HepG2 (cell line): ENCODE measurements around the gene TRIM7. TPM values are rescaled to one million over a fixed set of nuclear protein-coding genes. Genes with fewer than 3 reads are reported as not detected.
A peak's percentile ranks its signal among the peaks of the same experiment; 100 is the strongest.

ENCODE experiments used
- CENPT ChIP-seq: sonication (generic); formaldehyde crosslinking; IDR thresholded peaks from 2 replicates; pipeline ENCODE4 v1.8.0; 2022; ENCODE audit warnings: low read depth, mild to moderate bottlenecking, moderate library complexity, missing genetic modification reagents
- GABPA ChIP-seq, 2 experiments: IDR thresholded peaks; 2 replicates each; pipeline ENCODE4 v1.6.1; 2011 to 2016; ENCODE audit warnings: low read depth in 2 of 2, low read length in 1 of 2, missing biosample characterization in 1 of 2, missing genetic modification characterization in 1 of 2
- GATAD1 ChIP-seq: IDR thresholded peaks from 2 replicates; pipeline ENCODE4 v1.6.1; 2016; ENCODE audit warnings: missing genetic modification reagents, missing compliant biosample characterization
- HMG20B ChIP-seq: conservative IDR thresholded peaks from 2 replicates; pipeline ENCODE4 v1.6.1; 2016; ENCODE audit warnings: missing genetic modification reagents, missing compliant biosample characterization
- KDM2A ChIP-seq: sonication (generic); formaldehyde crosslinking; IDR thresholded peaks from 2 replicates; pipeline ENCODE4 v1.4.0; 2020; ENCODE audit warnings: low read depth, missing genetic modification reagents, borderline replicate concordance
- RARA ChIP-seq: IDR thresholded peaks from 2 replicates; pipeline ENCODE4 v1.6.1; 2016; ENCODE audit warnings: missing genetic modification reagents, missing compliant biosample characterization
- SALL1 ChIP-seq: sonication (generic); formaldehyde crosslinking; IDR thresholded peaks from 2 replicates; pipeline ENCODE4 v1.8.0; 2022; ENCODE audit warnings: mild to moderate bottlenecking, missing genetic modification reagents
- SAP130 ChIP-seq: IDR thresholded peaks from 2 replicates; pipeline ENCODE4 v1.6.1; 2016; ENCODE audit warnings: low read depth
- ZC3H4 ChIP-seq: sonication (generic); formaldehyde crosslinking; IDR thresholded peaks from 2 replicates; pipeline ENCODE4 v1.4.0; 2020; ENCODE audit warnings: missing genetic modification reagents, borderline replicate concordance
- ZFX ChIP-seq: sonication (generic); formaldehyde crosslinking; IDR thresholded peaks from 2 replicates; pipeline ENCODE4 v1.4.0; 2020; ENCODE audit warnings: mild to moderate bottlenecking, low read depth, missing genetic modification reagents, moderate library complexity
- ZMYM2 ChIP-seq: sonication (generic); formaldehyde crosslinking; IDR thresholded peaks from 2 replicates; pipeline ENCODE4 v1.8.0; 2022; ENCODE audit warnings: mild to moderate bottlenecking, missing genetic modification reagents
- ZMYM3 ChIP-seq: sonication (generic); formaldehyde crosslinking; IDR thresholded peaks from 2 replicates; pipeline ENCODE4 v1.5.1; 2020; ENCODE audit warnings: mild to moderate bottlenecking, missing genetic modification reagents
- ZNF296 ChIP-seq: sonication (generic); formaldehyde crosslinking; conservative IDR thresholded peaks from 2 replicates; pipeline ENCODE4 v1.5.0; 2020; ENCODE audit warnings: mild to moderate bottlenecking, missing genetic modification reagents
- ZNF83 ChIP-seq: sonication (generic); formaldehyde crosslinking; IDR thresholded peaks from 2 replicates; pipeline ENCODE4 v1.4.0; 2020; ENCODE audit warnings: missing genetic modification reagents, mild to moderate bottlenecking, borderline replicate concordance
- ZSCAN20 ChIP-seq: sonication (generic); formaldehyde crosslinking; IDR thresholded peaks from 2 replicates; pipeline ENCODE4 v1.4.0; 2020; ENCODE audit warnings: missing genetic modification reagents, mild to moderate bottlenecking, borderline replicate concordance
- polyA plus RNA-seq, 8 experiments: library from polyadenylated mRNA; depleted of rRNA in 3 of 8; stranded (reverse) in 7 of 8; unstranded in 1 of 8; fragments of >200 nt; fragmentation: Illumina TruSeq in 4 of 8; extraction: Trizol in 4 of 8; gene quantifications; 2 replicates each; pipeline versions ENCODE4 v1.2.1 to v1.2.3, GENCODE V29; 2011 to 2016; ENCODE audit warnings: low read depth in 4 of 8, missing spikeins in 1 of 8, mixed read lengths in 1 of 8; ENCODE audit not compliant: insufficient read depth in 1 of 8
- total RNA-seq, 5 experiments: library from RNA; depleted of rRNA; stranded (reverse); fragments of >200 nt; fragmentation: Illumina TruSeq; extraction: Trizol; gene quantifications; 2 replicates each; pipeline ENCODE4 v1.2.3, GENCODE V29; 2016; ENCODE audit warnings: low read depth in 1 of 5
- TF ChIP-seq, protein P1 (sequence below): sonication (generic); formaldehyde crosslinking; IDR thresholded peaks from 2 replicates; pipeline ENCODE4 v1.5.0; 2020; ENCODE audit warnings: mild to moderate bottlenecking, missing genetic modification reagents
- TF ChIP-seq, protein P2 (sequence below): sonication (generic); formaldehyde crosslinking; IDR thresholded peaks from 2 replicates; pipeline ENCODE4 v1.8.0; 2022; ENCODE audit warnings: missing genetic modification reagents, mild to moderate bottlenecking, borderline replicate concordance
- TF ChIP-seq, protein P3 (sequence below): IDR thresholded peaks from 2 replicates; pipeline ENCODE4 v1.4.0; 2020; ENCODE audit warnings: mild to moderate bottlenecking, missing genetic modification reagents
- TF ChIP-seq, protein P4 (sequence below): sonication (generic); formaldehyde crosslinking; IDR thresholded peaks from 2 replicates; pipeline ENCODE4 v1.4.0; 2020; ENCODE audit warnings: missing genetic modification reagents

TRIM7 gene
- total and polyA plus RNA-seq, 2 of the 13 experiments (the other 11 are each of a cell fraction or from before 2014, with no cell fraction given): 0.13 TPM; not detected in 1

DNA sequence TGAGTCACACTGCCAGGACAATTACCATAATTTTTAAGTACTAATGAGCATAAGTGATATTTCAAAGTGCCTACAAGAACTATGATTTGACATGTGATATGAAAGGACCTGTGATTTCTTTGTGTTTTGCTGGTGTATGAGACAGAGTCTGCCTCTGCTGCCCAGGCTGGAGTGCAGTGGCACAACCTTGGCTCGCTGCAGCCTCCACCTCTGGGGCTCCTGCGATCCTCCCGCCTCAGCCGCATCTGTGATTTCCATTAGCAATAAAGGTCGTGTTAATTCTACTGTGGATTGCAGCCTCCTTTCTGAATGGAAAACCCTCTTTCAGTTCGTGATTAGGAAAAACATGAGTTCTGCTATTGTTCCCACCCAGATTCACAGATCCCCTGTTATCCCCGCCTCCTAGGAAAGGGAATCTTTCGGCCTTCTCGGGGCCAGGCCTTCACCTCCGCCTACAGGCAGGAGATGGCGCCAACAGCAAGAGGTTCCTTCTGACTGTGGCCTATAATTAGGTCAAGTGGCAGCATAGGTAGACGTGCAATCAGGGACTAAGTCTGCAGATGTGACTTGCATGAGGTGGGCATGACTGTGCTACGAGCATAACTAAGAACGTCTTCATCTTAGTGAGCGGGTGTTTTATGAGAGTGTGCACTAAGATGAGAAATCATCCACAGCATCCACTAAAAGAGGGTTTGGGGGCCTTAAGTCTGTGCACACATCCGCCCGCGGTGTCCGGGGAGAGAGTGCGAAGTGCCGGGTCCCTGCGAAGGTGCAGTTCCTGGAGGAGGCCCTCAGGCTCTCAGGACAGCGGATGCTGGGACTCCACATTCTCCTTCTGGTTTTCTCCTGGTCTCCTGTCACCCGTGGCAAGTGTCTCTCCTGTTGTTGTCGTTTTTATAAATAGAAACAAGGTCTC, 23.1 kb downstream of the TRIM7 start (continued):
- TF ChIP-seq, protein P1, sequence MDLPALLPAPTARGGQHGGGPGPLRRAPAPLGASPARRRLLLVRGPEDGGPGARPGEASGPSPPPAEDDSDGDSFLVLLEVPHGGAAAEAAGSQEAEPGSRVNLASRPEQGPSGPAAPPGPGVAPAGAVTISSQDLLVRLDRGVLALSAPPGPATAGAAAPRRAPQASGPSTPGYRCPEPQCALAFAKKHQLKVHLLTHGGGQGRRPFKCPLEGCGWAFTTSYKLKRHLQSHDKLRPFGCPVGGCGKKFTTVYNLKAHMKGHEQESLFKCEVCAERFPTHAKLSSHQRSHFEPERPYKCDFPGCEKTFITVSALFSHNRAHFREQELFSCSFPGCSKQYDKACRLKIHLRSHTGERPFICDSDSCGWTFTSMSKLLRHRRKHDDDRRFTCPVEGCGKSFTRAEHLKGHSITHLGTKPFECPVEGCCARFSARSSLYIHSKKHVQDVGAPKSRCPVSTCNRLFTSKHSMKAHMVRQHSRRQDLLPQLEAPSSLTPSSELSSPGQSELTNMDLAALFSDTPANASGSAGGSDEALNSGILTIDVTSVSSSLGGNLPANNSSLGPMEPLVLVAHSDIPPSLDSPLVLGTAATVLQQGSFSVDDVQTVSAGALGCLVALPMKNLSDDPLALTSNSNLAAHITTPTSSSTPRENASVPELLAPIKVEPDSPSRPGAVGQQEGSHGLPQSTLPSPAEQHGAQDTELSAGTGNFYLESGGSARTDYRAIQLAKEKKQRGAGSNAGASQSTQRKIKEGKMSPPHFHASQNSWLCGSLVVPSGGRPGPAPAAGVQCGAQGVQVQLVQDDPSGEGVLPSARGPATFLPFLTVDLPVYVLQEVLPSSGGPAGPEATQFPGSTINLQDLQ (CRISPR knock-in tag): no peak
- TF ChIP-seq ZC3H4 (CRISPR knock-in tag) (no peak), CENPT (CRISPR knock-in tag) (no peak), GATAD1 (CRISPR knock-in tag) (0 out of 2 replicates have a peak, but pooled peaks have one; percentile 32), GABPA (IDR thresholded peaks at IDR 0.05; ENCODE audit: low read depth, low read length) (no peak), GABPA (CRISPR knock-in tag; IDR thresholded peaks at IDR 0.05; ENCODE audit: low read depth) (no peak), ZMYM3 (0 out of 2 replicates have a peak, but pooled peaks have one; percentile 24), SALL1 (CRISPR knock-in tag) (peak; percentile 54; the same call in 1 of the 2 replicates), KDM2A (CRISPR knock-in tag) (peak; percentile 72; the same call in 1 of the 2 replicates), ZNF296 (CRISPR knock-in tag) (no peak), ZFX (CRISPR knock-in tag) (peak; percentile 88), RARA (CRISPR knock-in tag) (peak; percentile 25; the same call in 1 of the 2 replicates), ZMYM2 (CRISPR knock-in tag) (0 out of 2 replicates have a peak, but pooled peaks have one; percentile 17), ZSCAN20 (CRISPR knock-in tag) (no peak), HMG20B (CRISPR knock-in tag) (0 out of 2 replicates have a peak, but pooled peaks have one; percentile 31), SAP130 (CRISPR knock-in tag) (peak; percentile 52; the same call in 1 of the 2 replicates), ZNF83 (no peak)
- TF ChIP-seq, protein P2, sequence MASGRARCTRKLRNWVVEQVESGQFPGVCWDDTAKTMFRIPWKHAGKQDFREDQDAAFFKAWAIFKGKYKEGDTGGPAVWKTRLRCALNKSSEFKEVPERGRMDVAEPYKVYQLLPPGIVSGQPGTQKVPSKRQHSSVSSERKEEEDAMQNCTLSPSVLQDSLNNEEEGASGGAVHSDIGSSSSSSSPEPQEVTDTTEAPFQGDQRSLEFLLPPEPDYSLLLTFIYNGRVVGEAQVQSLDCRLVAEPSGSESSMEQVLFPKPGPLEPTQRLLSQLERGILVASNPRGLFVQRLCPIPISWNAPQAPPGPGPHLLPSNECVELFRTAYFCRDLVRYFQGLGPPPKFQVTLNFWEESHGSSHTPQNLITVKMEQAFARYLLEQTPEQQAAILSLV (CRISPR knock-in tag): no peak
- TF ChIP-seq, protein P3, sequence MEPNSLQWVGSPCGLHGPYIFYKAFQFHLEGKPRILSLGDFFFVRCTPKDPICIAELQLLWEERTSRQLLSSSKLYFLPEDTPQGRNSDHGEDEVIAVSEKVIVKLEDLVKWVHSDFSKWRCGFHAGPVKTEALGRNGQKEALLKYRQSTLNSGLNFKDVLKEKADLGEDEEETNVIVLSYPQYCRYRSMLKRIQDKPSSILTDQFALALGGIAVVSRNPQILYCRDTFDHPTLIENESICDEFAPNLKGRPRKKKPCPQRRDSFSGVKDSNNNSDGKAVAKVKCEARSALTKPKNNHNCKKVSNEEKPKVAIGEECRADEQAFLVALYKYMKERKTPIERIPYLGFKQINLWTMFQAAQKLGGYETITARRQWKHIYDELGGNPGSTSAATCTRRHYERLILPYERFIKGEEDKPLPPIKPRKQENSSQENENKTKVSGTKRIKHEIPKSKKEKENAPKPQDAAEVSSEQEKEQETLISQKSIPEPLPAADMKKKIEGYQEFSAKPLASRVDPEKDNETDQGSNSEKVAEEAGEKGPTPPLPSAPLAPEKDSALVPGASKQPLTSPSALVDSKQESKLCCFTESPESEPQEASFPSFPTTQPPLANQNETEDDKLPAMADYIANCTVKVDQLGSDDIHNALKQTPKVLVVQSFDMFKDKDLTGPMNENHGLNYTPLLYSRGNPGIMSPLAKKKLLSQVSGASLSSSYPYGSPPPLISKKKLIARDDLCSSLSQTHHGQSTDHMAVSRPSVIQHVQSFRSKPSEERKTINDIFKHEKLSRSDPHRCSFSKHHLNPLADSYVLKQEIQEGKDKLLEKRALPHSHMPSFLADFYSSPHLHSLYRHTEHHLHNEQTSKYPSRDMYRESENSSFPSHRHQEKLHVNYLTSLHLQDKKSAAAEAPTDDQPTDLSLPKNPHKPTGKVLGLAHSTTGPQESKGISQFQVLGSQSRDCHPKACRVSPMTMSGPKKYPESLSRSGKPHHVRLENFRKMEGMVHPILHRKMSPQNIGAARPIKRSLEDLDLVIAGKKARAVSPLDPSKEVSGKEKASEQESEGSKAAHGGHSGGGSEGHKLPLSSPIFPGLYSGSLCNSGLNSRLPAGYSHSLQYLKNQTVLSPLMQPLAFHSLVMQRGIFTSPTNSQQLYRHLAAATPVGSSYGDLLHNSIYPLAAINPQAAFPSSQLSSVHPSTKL (CRISPR knock-in tag): peak; percentile 32; the same call in 1 of the 2 replicates
- TF ChIP-seq, protein P4, sequence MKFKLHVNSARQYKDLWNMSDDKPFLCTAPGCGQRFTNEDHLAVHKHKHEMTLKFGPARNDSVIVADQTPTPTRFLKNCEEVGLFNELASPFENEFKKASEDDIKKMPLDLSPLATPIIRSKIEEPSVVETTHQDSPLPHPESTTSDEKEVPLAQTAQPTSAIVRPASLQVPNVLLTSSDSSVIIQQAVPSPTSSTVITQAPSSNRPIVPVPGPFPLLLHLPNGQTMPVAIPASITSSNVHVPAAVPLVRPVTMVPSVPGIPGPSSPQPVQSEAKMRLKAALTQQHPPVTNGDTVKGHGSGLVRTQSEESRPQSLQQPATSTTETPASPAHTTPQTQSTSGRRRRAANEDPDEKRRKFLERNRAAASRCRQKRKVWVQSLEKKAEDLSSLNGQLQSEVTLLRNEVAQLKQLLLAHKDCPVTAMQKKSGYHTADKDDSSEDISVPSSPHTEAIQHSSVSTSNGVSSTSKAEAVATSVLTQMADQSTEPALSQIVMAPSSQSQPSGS (CRISPR knock-in tag): 0 out of 2 replicates have a peak, but pooled peaks have one; percentile 48
